Panc1 (cell line): ENCODE data around the gene UHRF2. TPM values are rescaled to one million over a fixed set of nuclear protein-coding genes. Genes with fewer than 3 reads are reported as not detected.

ENCODE experiments used
- ATAC-seq: fragments of 200-7000 bp; cut with Tn5 transposase; 2 replicates; pipeline ENCODE4 v1.9.1; 2020; ENCODE audit warnings: mild to moderate bottlenecking, moderate library complexity
- BruUV-seq: library from RNA; stranded (reverse); fragments of 400-500 nt; replicated peaks from 2 replicates; lab custom pipeline; 2021; lab: Mats Ljungman, UMichigan
- CTCF ChIA-PET: fragments of 300-600 bp; sonication (Branson Sonifier 250); formaldehyde crosslinking; loops from one replicate; lab custom pipeline; 2022; ENCODE audit warnings: antibody characterized with exemption; lab: Charles Lee
- POLR2A ChIA-PET: fragments of 300-600 bp; sonication (Branson Sonifier 250); formaldehyde crosslinking; loops from one replicate; lab custom pipeline; 2022; ENCODE audit warnings: antibody characterized with exemption; lab: Charles Lee
- DNase-seq: peaks from one replicate; pipeline ENCODE4 v3.0.0-alpha.2; 2010; ENCODE audit warnings: low read depth, low spot score
- H3K27ac ChIP-seq: 2 replicates; pipeline ENCODE4 v1.5.1; 2011; ENCODE audit warnings: mild to moderate bottlenecking, low read length, inconsistent platforms
- H3K27me3 ChIP-seq: fragments of 200-500 bp; sonication (Bioruptor generic); 2 replicates; pipeline ENCODE4 v1.6.0; 2014; ENCODE audit warnings: low read length, inconsistent platforms; ENCODE audit not compliant: control insufficient read depth, insufficient read depth
- H3K36me3 ChIP-seq: fragments of 200-500 bp; sonication (Bioruptor generic); 2 replicates; pipeline ENCODE4 v1.5.1; 2014; ENCODE audit warnings: inconsistent platforms, mild to moderate bottlenecking, low read length, moderate library complexity; ENCODE audit not compliant: control insufficient read depth, insufficient read depth
- H3K4me1 ChIP-seq: 2 replicates; pipeline ENCODE4 v1.5.1; 2011; ENCODE audit warnings: inconsistent platforms, mild to moderate bottlenecking, low read length, moderate library complexity; ENCODE audit not compliant: control insufficient read depth, insufficient read depth
- H3K4me3 ChIP-seq, 2 experiments: 2 replicates each; pipeline ENCODE4 v1.5.1; 2011 to 2012; ENCODE audit warnings: low read depth in 2 of 2, low read length in 2 of 2, mild to moderate bottlenecking in 2 of 2, inconsistent platforms in 1 of 2, moderate library complexity in 1 of 2
- H3K9me3 ChIP-seq: fragments of 200-500 bp; sonication (Bioruptor generic); 2 replicates; pipeline ENCODE4 v1.5.1; 2014; ENCODE audit warnings: low read depth, mild to moderate bottlenecking, inconsistent platforms, low read length, moderate library complexity; ENCODE audit not compliant: control insufficient read depth, insufficient read depth
- CTCF ChIP-seq: fragments of 450-650 bp; IDR thresholded peaks from 2 replicates; pipeline ENCODE4 v1.5.1; 2017; ENCODE audit warnings: mild to moderate bottlenecking
- POLR2AphosphoS5 ChIP-seq: IDR thresholded peaks from 2 replicates; pipeline ENCODE4 v1.6.1; 2012; ENCODE audit warnings: mild to moderate bottlenecking, low read depth, low read length, moderate library complexity
- REST ChIP-seq, 2 experiments: IDR thresholded peaks; 2 replicates each; pipeline ENCODE4 v1.6.1; 2011 to 2012; ENCODE audit warnings: low read depth in 2 of 2, control low read depth in 1 of 2, low read length in 1 of 2, mild to moderate bottlenecking in 1 of 2, moderate library complexity in 1 of 2; ENCODE audit not compliant: insufficient read depth in 1 of 2
- SIN3A ChIP-seq: IDR thresholded peaks from 2 replicates; pipeline ENCODE4 v1.6.1; 2012; ENCODE audit warnings: low read depth, mild to moderate bottlenecking, low read length, moderate library complexity, borderline replicate concordance; ENCODE audit not compliant: insufficient read depth
- TCF7L2 ChIP-seq: IDR thresholded peaks from 2 replicates; pipeline ENCODE4 v1.6.1; 2011; ENCODE audit warnings: mild to moderate bottlenecking, low read depth, low read length, inconsistent platforms
- in situ Hi-C: cut with HindIII; loops from 2 replicates; pipeline ENCODE4 v1.10.0; 2016; ENCODE audit warnings: low sequenced_read_pairs, low pct_unique_long_range_greater_than_20kb
- intact Hi-C: fragments of 100-400 bp; cut with micrococcal nuclease; formaldehyde crosslinking; loops from one replicate; pipeline ENCODE4 v1.10.0; 2022; ENCODE audit not compliant: unreplicated experiment
- total RNA-seq: library from RNA; stranded (reverse); gene quantifications from one replicate; pipeline ENCODE4 v1.2.1, GENCODE V29; 2021; ENCODE audit not compliant: unreplicated experiment

Gene UHRF2
- total RNA-seq, 1 experiment from 2014 or later = 17.2 TPM

- in situ Hi-C loops (no loop called here), intact Hi-C loops (no loop called here)
- TF ChIP-seq TCF7L2 = no peak
- TF ChIP-seq POLR2AphosphoS5 = no peak
- TF ChIP-seq REST (IDR thresholded peaks at IDR 0.05; ENCODE audit: insufficient read depth in 1 of 2, low read depth in 2 of 2, low read length in 1 of 2) = no peak
- no peak for TF ChIP-seq CTCF
- no peak for TF ChIP-seq SIN3A
- Histone ChIP-seq H3K27ac (no peak overlapping the region), H3K36me3 (no peaks in the 10 kb centered on the region; the same call in 1 of the 2 replicates), H3K27me3 (no peaks in the 10 kb centered on the region), H3K9me3 (no peaks in the 10 kb centered on the region), H3K4me3 (no peak overlapping the region), H3K4me1 (no peaks in the 10 kb centered on the region)
- no TSS peak for BruUV-seq
- POLR2A ChIA-PET = no interaction called here
- no peak for ATAC-seq
- CTCF ChIA-PET = no interaction called here
- DNase-seq = no peak
Observed at GRCh38 chr9:6495466-6495865, 82.5 kb downstream of the UHRF2 start.

DNA sequence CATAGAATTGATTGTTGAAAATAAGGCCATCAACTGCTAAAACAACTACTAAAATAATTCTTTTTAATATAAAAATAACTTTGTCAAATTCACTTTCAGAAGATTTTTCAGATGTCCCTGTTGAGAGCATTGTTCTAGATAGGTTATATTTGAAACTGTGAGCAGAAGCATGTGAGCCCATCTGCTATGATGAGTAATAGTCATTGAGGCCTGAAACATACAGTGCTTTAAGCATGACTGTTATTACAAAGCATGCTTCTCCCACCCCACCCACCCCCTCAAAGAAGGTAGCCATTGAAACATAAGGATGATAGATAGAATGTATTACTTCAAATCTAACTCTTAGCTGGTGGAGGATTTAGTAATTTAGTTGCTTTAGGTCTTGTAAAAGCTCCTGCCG lies 86.0 kb downstream of the UHRF2 start:
- no peak for ATAC-seq
- Histone ChIP-seq H3K27ac (no peak overlapping the region), H3K4me1 (peaks cover 11% of the 10 kb centered on the region), H3K27me3 (no peaks in the 10 kb centered on the region), H3K4me3 (no peak overlapping the region), H3K9me3 (no peaks in the 10 kb centered on the region), H3K36me3 (no peaks in the 10 kb centered on the region; the same call in 1 of the 2 replicates)
- no peak for DNase-seq
- TF ChIP-seq REST (IDR thresholded peaks at IDR 0.05; ENCODE audit: insufficient read depth in 1 of 2, low read depth in 2 of 2, low read length in 1 of 2) (no peak), POLR2AphosphoS5 (no peak), CTCF (no peak), SIN3A (no peak), TCF7L2 (no peak)
- ChIA-PET POLR2A (no interaction called here), CTCF (no interaction called here)
- in situ Hi-C loops (no loop called here), intact Hi-C loops (no loop called here)
- BruUV-seq = no TSS peak
